Activated CD4-positive, alpha-beta memory T cell treated with anti-CD3 and anti-CD28 coated beads, Interleukin-2, amount 10 ng/mL, durations not matched to agents 7 days and 5 days (primary cell): ENCODE results near the gene FAHD2B. TPM values are rescaled to one million over a fixed set of nuclear protein-coding genes. Genes with fewer than 3 reads are reported as not detected.
"Not testable (repeated sequence)": the region's sequence is repeated elsewhere in the genome, so short reads cannot be mapped to it uniquely, and the experiment has no call there.

Experiments used
- CTCF ChIA-PET: fragments of 350-600 bp; sonication (Branson Sonifier 250); formaldehyde crosslinking; loops from one replicate; lab custom pipeline; 2021; ENCODE audit warnings: antibody characterized with exemption, inconsistent platforms; lab: Charles Lee
- POLR2A ChIA-PET: fragments of 350-600 bp; sonication (Branson Sonifier 250); formaldehyde crosslinking; loops from one replicate; lab custom pipeline; 2021; ENCODE audit warnings: antibody characterized with exemption; lab: Charles Lee
- DNase-seq: peaks from one replicate; pipeline ENCODE4 v3.0.0-alpha.2; 2020
- H3K27ac Mint-ChIP-seq: one replicate; pipeline ENCODE4 v1.8.0; 2021; ENCODE audit warnings: mild to moderate bottlenecking, mixed read lengths
- H3K27me3 Mint-ChIP-seq: one replicate; pipeline ENCODE4 v1.8.0; 2021; ENCODE audit warnings: mixed read lengths
- H3K36me3 Mint-ChIP-seq: one replicate; pipeline ENCODE4 v1.8.0; 2021; ENCODE audit warnings: low read depth, mixed read lengths
- H3K4me1 Mint-ChIP-seq: one replicate; pipeline ENCODE4 v1.8.0; 2021; ENCODE audit warnings: mixed read lengths
- H3K4me3 Mint-ChIP-seq: one replicate; pipeline ENCODE4 v1.8.0; 2021; ENCODE audit warnings: mild to moderate bottlenecking, mixed read lengths
- H3K9me3 Mint-ChIP-seq: one replicate; pipeline ENCODE4 v1.8.0; 2021; ENCODE audit warnings: mixed read lengths
- total RNA-seq, 2 experiments: library from RNA; stranded (reverse); gene quantifications; one replicate each; pipeline ENCODE4 v1.2.3, GENCODE V29; 2021

FAHD2B gene
- total RNA-seq, 2 experiments from 2014 or later = 21.0 to 22.0 TPM

GRCh38 chr2:97093983-97094771 is 505 bp downstream of the FAHD2B start:
- CTCF ChIA-PET, H3K9me3 Mint-ChIP-seq, H3K36me3 Mint-ChIP-seq, DNase-seq, H3K27ac Mint-ChIP-seq, H3K27me3 Mint-ChIP-seq, POLR2A ChIA-PET: not testable (repeated sequence)
- peaks cover 10% of the 10 kb centered on the region for H3K4me1 Mint-ChIP-seq
- H3K4me3 Mint-ChIP-seq = peak overlapping the region; percentile 44

GRCh38 chr2:97092946-97093345 is 1.7 kb downstream of the FAHD2B start:
- DNase-seq, POLR2A ChIA-PET, H3K4me3 Mint-ChIP-seq, H3K27me3 Mint-ChIP-seq, H3K36me3 Mint-ChIP-seq, CTCF ChIA-PET, H3K27ac Mint-ChIP-seq, H3K9me3 Mint-ChIP-seq: not testable (repeated sequence)
- peaks cover 10% of the 10 kb centered on the region for H3K4me1 Mint-ChIP-seq

- H3K4me3 Mint-ChIP-seq, DNase-seq, H3K4me1 Mint-ChIP-seq, H3K36me3 Mint-ChIP-seq, H3K9me3 Mint-ChIP-seq, H3K27me3 Mint-ChIP-seq, CTCF ChIA-PET, H3K27ac Mint-ChIP-seq, POLR2A ChIA-PET: not testable (repeated sequence)
Measured at GRCh38 chr2:97088706-97089105, 6.0 kb downstream of the FAHD2B start.

- H3K27ac Mint-ChIP-seq, H3K9me3 Mint-ChIP-seq, CTCF ChIA-PET, POLR2A ChIA-PET, H3K4me3 Mint-ChIP-seq, H3K4me1 Mint-ChIP-seq, H3K27me3 Mint-ChIP-seq, H3K36me3 Mint-ChIP-seq, DNase-seq: not testable (repeated sequence)
Measured at GRCh38 chr2:97085093-97085492, 9.6 kb downstream of the FAHD2B start.

- H3K9me3 Mint-ChIP-seq, CTCF ChIA-PET, DNase-seq, POLR2A ChIA-PET, H3K4me3 Mint-ChIP-seq, H3K36me3 Mint-ChIP-seq, H3K27ac Mint-ChIP-seq, H3K4me1 Mint-ChIP-seq, H3K27me3 Mint-ChIP-seq: not testable (repeated sequence)
Measured at GRCh38 chr2:97083516-97083915, 11.2 kb downstream of the FAHD2B start.

GRCh38 chr2:97082206-97082605 is 12.5 kb downstream of the FAHD2B start:
- H3K27me3 Mint-ChIP-seq, H3K4me3 Mint-ChIP-seq, H3K4me1 Mint-ChIP-seq, H3K36me3 Mint-ChIP-seq, H3K27ac Mint-ChIP-seq, DNase-seq, CTCF ChIA-PET, POLR2A ChIA-PET, H3K9me3 Mint-ChIP-seq: not testable (repeated sequence)

GRCh38 chr2:97080855-97081254 is 13.8 kb downstream of the FAHD2B start:
- H3K9me3 Mint-ChIP-seq, H3K27me3 Mint-ChIP-seq, CTCF ChIA-PET, H3K27ac Mint-ChIP-seq, H3K36me3 Mint-ChIP-seq, H3K4me1 Mint-ChIP-seq, DNase-seq, H3K4me3 Mint-ChIP-seq, POLR2A ChIA-PET: not testable (repeated sequence)

- H3K4me3 Mint-ChIP-seq, H3K9me3 Mint-ChIP-seq, H3K4me1 Mint-ChIP-seq, CTCF ChIA-PET, DNase-seq, POLR2A ChIA-PET, H3K36me3 Mint-ChIP-seq, H3K27me3 Mint-ChIP-seq, H3K27ac Mint-ChIP-seq: not testable (repeated sequence)
Measured at GRCh38 chr2:97077213-97077612, 17.5 kb downstream of the FAHD2B start.

GRCh38 chr2:97070915-97071314 is 23.8 kb downstream of the FAHD2B start:
- H3K4me3 Mint-ChIP-seq, CTCF ChIA-PET, DNase-seq, H3K9me3 Mint-ChIP-seq, POLR2A ChIA-PET, H3K27ac Mint-ChIP-seq, H3K36me3 Mint-ChIP-seq, H3K4me1 Mint-ChIP-seq: not testable (repeated sequence)
- peaks cover 17% of the 10 kb centered on the region for H3K27me3 Mint-ChIP-seq

- CTCF ChIA-PET, H3K36me3 Mint-ChIP-seq, POLR2A ChIA-PET, H3K4me3 Mint-ChIP-seq, H3K9me3 Mint-ChIP-seq, DNase-seq, H3K27ac Mint-ChIP-seq, H3K4me1 Mint-ChIP-seq: not testable (repeated sequence)
- H3K27me3 Mint-ChIP-seq = peaks cover 21% of the 10 kb centered on the region
Measured at GRCh38 chr2:97068722-97069121, 26.0 kb downstream of the FAHD2B start.

GRCh38 chr2:97068074-97068473 is 26.6 kb downstream of the FAHD2B start:
- Mint-ChIP-seq H3K9me3 (no peaks in the 10 kb centered on the region), H3K4me3 (no peak overlapping the region), H3K4me1 (no peaks in the 10 kb centered on the region), H3K27me3 (peaks cover 21% of the 10 kb centered on the region), H3K36me3 (no peaks in the 10 kb centered on the region), H3K27ac (no peak overlapping the region)
- POLR2A ChIA-PET = no interaction called here
- no peak for DNase-seq
- CTCF ChIA-PET = no interaction called here

GRCh38 chr2:97067279-97068004 is 27.2 kb downstream of the FAHD2B start:
- Mint-ChIP-seq H3K36me3 (no peaks in the 10 kb centered on the region), H3K27me3 (peaks cover 25% of the 10 kb centered on the region), H3K4me3 (no peak overlapping the region), H3K27ac (no peak overlapping the region), H3K4me1 (no peaks in the 10 kb centered on the region), H3K9me3 (no peaks in the 10 kb centered on the region)
- CTCF ChIA-PET = no interaction called here
- DNase-seq = no peak
- POLR2A ChIA-PET = no interaction called here

GRCh38 chr2:97066030-97066429 is 28.7 kb downstream of the FAHD2B start:
- CTCF ChIA-PET = not testable (repeated sequence)

GRCh38 chr2:97062020-97062419 is 32.7 kb downstream of the FAHD2B start:
- H3K9me3 Mint-ChIP-seq, DNase-seq, H3K4me3 Mint-ChIP-seq, POLR2A ChIA-PET, H3K36me3 Mint-ChIP-seq, H3K4me1 Mint-ChIP-seq, CTCF ChIA-PET, H3K27ac Mint-ChIP-seq: not testable (repeated sequence)
- peaks cover 20% of the 10 kb centered on the region for H3K27me3 Mint-ChIP-seq

More at GRCh38 chr2:97066030-97066429, 28.7 kb downstream of the FAHD2B start:
- POLR2A ChIA-PET, H3K36me3 Mint-ChIP-seq, H3K27ac Mint-ChIP-seq, H3K4me3 Mint-ChIP-seq, H3K9me3 Mint-ChIP-seq, DNase-seq, H3K4me1 Mint-ChIP-seq: not testable (repeated sequence)
- peaks cover 27% of the 10 kb centered on the region for H3K27me3 Mint-ChIP-seq
